Measurements from ENCODE around the gene PRKCH. TPM values are rescaled to one million over a fixed set of nuclear protein-coding genes. Genes with fewer than 3 reads are reported as not detected.
A peak's percentile ranks its signal among the peaks of the same experiment; 100 is the strongest.

PRKCH gene
- total and polyA plus RNA-seq, 10 of the 15 experiments (the other 5 are each of a cell fraction or from before 2014, with no cell fraction given) = 10.7 to 140 (median 33.2) TPM

DNA sequence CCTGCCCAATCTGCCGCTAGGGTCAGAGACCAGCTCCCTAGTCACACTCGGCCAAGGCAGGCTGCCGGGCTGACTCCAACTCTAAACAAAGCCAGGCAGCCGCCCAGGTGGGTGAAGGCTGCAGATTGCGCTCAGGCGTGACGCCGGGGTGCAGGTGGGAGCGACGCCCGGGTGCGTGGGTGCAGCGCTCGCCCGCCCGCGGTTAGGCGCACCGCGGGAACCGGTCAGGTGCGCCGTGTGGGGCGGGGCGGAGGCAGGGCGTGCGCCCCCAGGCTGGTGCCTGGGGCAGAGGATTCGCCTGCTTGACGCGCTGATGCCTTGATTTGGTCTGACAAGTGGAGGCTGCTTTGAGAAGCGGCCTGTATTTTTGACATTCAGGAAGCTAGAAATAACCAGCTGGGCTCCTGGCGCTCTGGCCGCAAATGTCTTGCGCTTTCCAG, 247.2 kb downstream of the PRKCH start:
- H3K79me2 ChIP-seq (ENCODE audit: control insufficient read depth, insufficient read depth, low read length) = no peaks in the 10 kb centered on the region
- no peaks in the 10 kb centered on the region for H4K20me1 ChIP-seq (ENCODE audit: control insufficient read depth, insufficient read depth)
- no peaks in the 10 kb centered on the region; the same call in 2 of the 3 replicates for H3K9me3 ChIP-seq (replicated peaks; ENCODE audit: control insufficient read depth, insufficient read depth, low read length)
- under 1% methylated on average over 32 of the region's 34 CpGs for WGBS (ENCODE audit: insufficient coverage, insufficient replicate concordance, low lambda C conversion rate, missing lambda C conversion rate)
- ATAC-seq = peak; percentile 92
- FAIRE-seq = peak; percentile 80
- peak; percentile 52 for DNase-seq (ENCODE audit: low read depth, low spot score)
- SMC1A ChIA-PET (ENCODE audit: uncharacterized antibody, unreplicated experiment) = interaction anchor here (0.9 to 2.1 kb wide), 14 partner anchors 11 to 151 kb away, joined by 3 to 7 read pairs (median 5); no protein-coding TSS in a partner anchor
- peak overlapping the region; percentile 39 for H3K4me2 ChIP-seq (ENCODE audit: control insufficient read depth, insufficient read depth)
- peak overlapping the region; percentile 66 for H3K4me3 ChIP-seq
- H3K36me3 ChIP-seq (ENCODE audit: control insufficient read depth in 2 of 2, insufficient read depth in 2 of 2, low read length in 1 of 2) = no peaks in the 10 kb centered on the region
- BruUV-seq (replicated peaks) = no TSS peak
- H2AFZ ChIP-seq (ENCODE audit: control insufficient read depth, low read depth, low read length) = peak overlapping the region; percentile 61
- H3K27ac ChIP-seq (ENCODE audit: control insufficient read depth, insufficient read depth) = no peak overlapping the region
- H3K27me3 ChIP-seq (replicated peaks in 1 of 2; ENCODE audit: control insufficient read depth in 2 of 2, insufficient read depth in 2 of 2, low read length in 1 of 2) = no peaks in the 10 kb centered on the region
- peak overlapping the region; percentile 48 for H3K9ac ChIP-seq (ENCODE audit: control insufficient read depth, insufficient read depth, low read length)
- H3K4me1 ChIP-seq (ENCODE audit: control insufficient read depth, insufficient read depth, low read length) = peaks cover 22% of the 10 kb centered on the region
- CTCF ChIA-PET = interaction anchor here (1.0 to 1.3 kb wide), 5 partner anchors 9 to 151 kb away, joined by 3 to 7 read pairs (median 3); no protein-coding TSS in a partner anchor
- POLR2A ChIA-PET = interaction anchor here (0.6 to 0.9 kb wide), 2 partner anchors 10 to 12 kb away, joined by 3 to 4 read pairs; no protein-coding TSS in a partner anchor
- RAD21 ChIA-PET (ENCODE audit: unreplicated experiment) = interaction anchor here (0.6 to 2.2 kb wide), 10 partner anchors 9 to 193 kb away, joined by 3 to 7 read pairs (median 4); partner anchors contain the start of gene SNAPC1
- in situ Hi-C loops (cut with MboI) = no loop called here
- intact Hi-C loops (cut with micrococcal nuclease; ENCODE audit: unreplicated experiment) = loop anchor here (1.0 kb wide), 1 partner anchor 23 kb away; no protein-coding TSS in a partner anchor
- TF ChIP-seq RUNX3 (IDR thresholded peaks at IDR 0.05; ENCODE audit: low read length) (peak; percentile 85), PAX8 (IDR thresholded peaks at IDR 0.05) (no peak), ZBED1 (IDR thresholded peaks at IDR 0.05; ENCODE audit: borderline replicate concordance) (no peak), NR2C2 (IDR thresholded peaks at IDR 0.05; ENCODE audit: borderline replicate concordance, control insufficient read depth, insufficient read length, low read depth) (no peak), KAT2A (conservative IDR thresholded peaks at IDR 0.05; ENCODE audit: control insufficient read depth, low read depth, low read length) (no peak), IKZF1 (conservative IDR thresholded peaks at IDR 0.05) (peak; percentile 82), BCL11A (IDR thresholded peaks at IDR 0.05; ENCODE audit: low read depth, low read length) (peak; percentile 31; the same call in 1 of the 2 replicates), CHD1 (IDR thresholded peaks at IDR 0.05; ENCODE audit: low read depth, low read length) (no peak), EED (IDR thresholded peaks at IDR 0.05; ENCODE audit: low read depth) (peak; percentile 43), NR2F1 (conservative IDR thresholded peaks at IDR 0.05) (peak; percentile 73; the same call in 1 of the 2 replicates), DPF2 (IDR thresholded peaks at IDR 0.05) (peak; percentile 95), WRNIP1 (IDR thresholded peaks at IDR 0.05; ENCODE audit: borderline replicate concordance, low read depth, low read length) (no peak), SMARCA5 (IDR thresholded peaks at IDR 0.05) (0 out of 2 replicates have a peak, but pooled peaks have one; percentile 63), NFIC (IDR thresholded peaks at IDR 0.05; ENCODE audit: low read depth, low read length) (no peak), KDM1A (IDR thresholded peaks at IDR 0.05; ENCODE audit: borderline replicate concordance) (no peak), KLF5 (IDR thresholded peaks at IDR 0.05; ENCODE audit: partially characterized antibody) (peak; percentile 31), POLR2AphosphoS5 (IDR thresholded peaks at IDR 0.05; ENCODE audit: low read length) (0 out of 2 replicates have a peak, but pooled peaks have one; percentile 36), SUPT20H (IDR thresholded peaks at IDR 0.05; ENCODE audit: borderline replicate concordance, control insufficient read depth, low read depth, low read length) (no peak)
- TF ChIP-seq, protein P1, sequence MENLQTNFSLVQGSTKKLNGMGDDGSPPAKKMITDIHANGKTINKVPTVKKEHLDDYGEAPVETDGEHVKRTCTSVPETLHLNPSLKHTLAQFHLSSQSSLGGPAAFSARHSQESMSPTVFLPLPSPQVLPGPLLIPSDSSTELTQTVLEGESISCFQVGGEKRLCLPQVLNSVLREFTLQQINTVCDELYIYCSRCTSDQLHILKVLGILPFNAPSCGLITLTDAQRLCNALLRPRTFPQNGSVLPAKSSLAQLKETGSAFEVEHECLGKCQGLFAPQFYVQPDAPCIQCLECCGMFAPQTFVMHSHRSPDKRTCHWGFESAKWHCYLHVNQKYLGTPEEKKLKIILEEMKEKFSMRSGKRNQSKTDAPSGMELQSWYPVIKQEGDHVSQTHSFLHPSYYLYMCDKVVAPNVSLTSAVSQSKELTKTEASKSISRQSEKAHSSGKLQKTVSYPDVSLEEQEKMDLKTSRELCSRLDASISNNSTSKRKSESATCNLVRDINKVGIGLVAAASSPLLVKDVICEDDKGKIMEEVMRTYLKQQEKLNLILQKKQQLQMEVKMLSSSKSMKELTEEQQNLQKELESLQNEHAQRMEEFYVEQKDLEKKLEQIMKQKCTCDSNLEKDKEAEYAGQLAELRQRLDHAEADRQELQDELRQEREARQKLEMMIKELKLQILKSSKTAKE (IDR thresholded peaks at IDR 0.05; ENCODE audit: low read depth, poor library complexity, severe bottlenecking) = no peak
- TF ChIP-seq, protein P2, sequence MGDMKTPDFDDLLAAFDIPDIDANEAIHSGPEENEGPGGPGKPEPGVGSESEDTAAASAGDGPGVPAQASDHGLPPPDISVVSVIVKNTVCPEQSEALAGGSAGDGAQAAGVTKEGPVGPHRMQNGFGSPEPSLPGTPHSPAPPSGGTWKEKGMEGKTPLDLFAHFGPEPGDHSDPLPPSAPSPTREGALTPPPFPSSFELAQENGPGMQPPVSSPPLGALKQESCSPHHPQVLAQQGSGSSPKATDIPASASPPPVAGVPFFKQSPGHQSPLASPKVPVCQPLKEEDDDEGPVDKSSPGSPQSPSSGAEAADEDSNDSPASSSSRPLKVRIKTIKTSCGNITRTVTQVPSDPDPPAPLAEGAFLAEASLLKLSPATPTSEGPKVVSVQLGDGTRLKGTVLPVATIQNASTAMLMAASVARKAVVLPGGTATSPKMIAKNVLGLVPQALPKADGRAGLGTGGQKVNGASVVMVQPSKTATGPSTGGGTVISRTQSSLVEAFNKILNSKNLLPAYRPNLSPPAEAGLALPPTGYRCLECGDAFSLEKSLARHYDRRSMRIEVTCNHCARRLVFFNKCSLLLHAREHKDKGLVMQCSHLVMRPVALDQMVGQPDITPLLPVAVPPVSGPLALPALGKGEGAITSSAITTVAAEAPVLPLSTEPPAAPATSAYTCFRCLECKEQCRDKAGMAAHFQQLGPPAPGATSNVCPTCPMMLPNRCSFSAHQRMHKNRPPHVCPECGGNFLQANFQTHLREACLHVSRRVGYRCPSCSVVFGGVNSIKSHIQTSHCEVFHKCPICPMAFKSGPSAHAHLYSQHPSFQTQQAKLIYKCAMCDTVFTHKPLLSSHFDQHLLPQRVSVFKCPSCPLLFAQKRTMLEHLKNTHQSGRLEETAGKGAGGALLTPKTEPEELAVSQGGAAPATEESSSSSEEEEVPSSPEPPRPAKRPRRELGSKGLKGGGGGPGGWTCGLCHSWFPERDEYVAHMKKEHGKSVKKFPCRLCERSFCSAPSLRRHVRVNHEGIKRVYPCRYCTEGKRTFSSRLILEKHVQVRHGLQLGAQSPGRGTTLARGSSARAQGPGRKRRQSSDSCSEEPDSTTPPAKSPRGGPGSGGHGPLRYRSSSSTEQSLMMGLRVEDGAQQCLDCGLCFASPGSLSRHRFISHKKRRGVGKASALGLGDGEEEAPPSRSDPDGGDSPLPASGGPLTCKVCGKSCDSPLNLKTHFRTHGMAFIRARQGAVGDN (IDR thresholded peaks at IDR 0.05) = 0 out of 2 replicates have a peak, but pooled peaks have one; percentile 58

Data from GM12878 (cell line).